ENCODE data around the gene COLEC12.
A peak's percentile ranks its signal among the peaks of the same experiment; 100 is the strongest.

COLEC12 gene

GRCh38 chr18:275486-275885 lies 225.0 kb downstream of the COLEC12 start:
- no peak for DNase-seq (ENCODE audit: low spot score)

GRCh38 chr18:274313-274712 lies 226.2 kb downstream of the COLEC12 start:
- DNase-seq (ENCODE audit: low spot score), result no peak

- no peak for DNase-seq (ENCODE audit: low spot score)
These were observed 227.0 kb downstream of the COLEC12 start for GRCh38 chr18:273525-273924.

GRCh38 chr18:272650-273049 lies 227.9 kb downstream of the COLEC12 start:
- no peak for DNase-seq (ENCODE audit: low spot score)

DNA sequence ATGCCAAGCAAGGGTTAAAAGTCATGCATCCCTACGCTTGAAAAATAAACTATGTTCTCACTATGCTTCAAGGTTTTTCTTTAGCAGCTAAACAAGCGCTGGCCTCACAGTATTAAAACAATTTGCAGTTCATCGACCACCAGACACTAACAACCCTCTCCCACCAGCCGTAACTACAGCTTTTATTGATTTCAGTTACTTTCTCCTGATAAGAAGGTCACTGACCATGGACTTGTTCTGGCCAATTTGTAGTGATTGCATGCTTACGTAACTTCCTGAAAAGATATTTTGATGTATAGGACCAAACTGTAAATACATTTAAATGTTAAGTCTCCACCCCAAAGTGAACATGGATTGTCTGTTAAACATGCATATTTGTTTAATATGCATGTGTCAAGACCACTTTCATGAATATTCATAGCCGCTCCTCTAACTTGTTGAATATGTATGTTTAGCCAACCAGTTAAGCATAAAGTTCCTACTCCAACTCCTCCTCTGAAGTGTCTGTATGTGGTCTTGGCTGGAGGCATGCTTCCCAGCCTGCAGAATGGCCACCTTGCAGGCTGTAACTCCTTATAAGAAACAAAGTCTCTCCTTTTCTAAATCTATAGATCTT lies 230.9 kb downstream of the COLEC12 start:
- no peak for DNase-seq (ENCODE audit: low spot score)

- DNase-seq (ENCODE audit: low spot score), result peak; percentile 88
These were observed 232.6 kb downstream of the COLEC12 start, which contains the start of gene THOC1 for GRCh38 chr18:267688-268552. Gene THOC1 (minus strand): TSS chr18:268047. CDS start chr18:268019, 28 bp downstream.

DNA sequence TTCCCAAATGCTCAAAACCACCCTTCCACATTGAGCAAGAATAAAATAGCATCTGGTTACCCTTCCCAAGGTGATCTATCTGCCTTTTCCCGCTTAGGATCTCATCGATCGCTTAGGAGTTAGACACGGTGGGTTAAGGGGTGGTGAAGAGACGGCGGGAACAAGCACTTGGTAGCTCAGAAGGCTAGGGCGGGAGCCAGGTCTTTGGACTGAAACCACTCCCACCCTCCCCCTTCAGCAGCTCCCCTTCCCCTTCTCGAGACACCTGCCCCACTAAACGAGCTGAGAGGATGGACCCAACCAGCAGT lies 233.2 kb downstream of the COLEC12 start:
- DNase-seq (ENCODE audit: low spot score), result no peak
